ENCODE results near the gene MOBP.

DNA sequence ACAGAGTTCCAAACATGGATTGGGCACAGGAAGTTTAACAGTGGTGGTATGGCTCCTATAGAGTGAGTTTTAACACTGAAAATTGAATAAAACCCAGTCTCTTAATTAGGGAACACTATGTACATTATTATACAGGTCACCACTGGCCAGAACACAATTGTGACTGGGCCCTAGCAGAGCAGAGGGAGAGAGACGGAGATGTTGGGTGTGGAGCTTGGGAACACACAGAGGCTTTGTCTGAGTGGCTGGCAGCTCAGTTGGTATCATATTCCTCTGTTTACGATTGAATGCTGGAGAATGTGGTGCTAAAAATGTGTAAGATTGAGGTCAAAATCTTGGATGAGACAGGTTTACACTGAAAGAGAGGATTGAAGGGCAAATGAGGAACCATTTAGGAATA lies 6.8 kb upstream of the MOBP start:
- TF ChIP-seq, protein P1, sequence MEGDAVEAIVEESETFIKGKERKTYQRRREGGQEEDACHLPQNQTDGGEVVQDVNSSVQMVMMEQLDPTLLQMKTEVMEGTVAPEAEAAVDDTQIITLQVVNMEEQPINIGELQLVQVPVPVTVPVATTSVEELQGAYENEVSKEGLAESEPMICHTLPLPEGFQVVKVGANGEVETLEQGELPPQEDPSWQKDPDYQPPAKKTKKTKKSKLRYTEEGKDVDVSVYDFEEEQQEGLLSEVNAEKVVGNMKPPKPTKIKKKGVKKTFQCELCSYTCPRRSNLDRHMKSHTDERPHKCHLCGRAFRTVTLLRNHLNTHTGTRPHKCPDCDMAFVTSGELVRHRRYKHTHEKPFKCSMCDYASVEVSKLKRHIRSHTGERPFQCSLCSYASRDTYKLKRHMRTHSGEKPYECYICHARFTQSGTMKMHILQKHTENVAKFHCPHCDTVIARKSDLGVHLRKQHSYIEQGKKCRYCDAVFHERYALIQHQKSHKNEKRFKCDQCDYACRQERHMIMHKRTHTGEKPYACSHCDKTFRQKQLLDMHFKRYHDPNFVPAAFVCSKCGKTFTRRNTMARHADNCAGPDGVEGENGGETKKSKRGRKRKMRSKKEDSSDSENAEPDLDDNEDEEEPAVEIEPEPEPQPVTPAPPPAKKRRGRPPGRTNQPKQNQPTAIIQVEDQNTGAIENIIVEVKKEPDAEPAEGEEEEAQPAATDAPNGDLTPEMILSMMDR (IDR thresholded peaks at IDR 0.05 in 2 of 3, conservative IDR thresholded peaks at IDR 0.05 in 1 of 3; ENCODE audit: borderline replicate concordance in 1 of 3, insufficient read depth in 1 of 3, low read depth in 2 of 3, low read length in 2 of 3), result no peak
- no peak for TF ChIP-seq EZH2phosphoT487 (IDR thresholded peaks at IDR 0.05; ENCODE audit: borderline replicate concordance)
- no peak for TF ChIP-seq SP1 (IDR thresholded peaks at IDR 0.05; ENCODE audit: low read depth)
- TF ChIP-seq, protein P2, sequence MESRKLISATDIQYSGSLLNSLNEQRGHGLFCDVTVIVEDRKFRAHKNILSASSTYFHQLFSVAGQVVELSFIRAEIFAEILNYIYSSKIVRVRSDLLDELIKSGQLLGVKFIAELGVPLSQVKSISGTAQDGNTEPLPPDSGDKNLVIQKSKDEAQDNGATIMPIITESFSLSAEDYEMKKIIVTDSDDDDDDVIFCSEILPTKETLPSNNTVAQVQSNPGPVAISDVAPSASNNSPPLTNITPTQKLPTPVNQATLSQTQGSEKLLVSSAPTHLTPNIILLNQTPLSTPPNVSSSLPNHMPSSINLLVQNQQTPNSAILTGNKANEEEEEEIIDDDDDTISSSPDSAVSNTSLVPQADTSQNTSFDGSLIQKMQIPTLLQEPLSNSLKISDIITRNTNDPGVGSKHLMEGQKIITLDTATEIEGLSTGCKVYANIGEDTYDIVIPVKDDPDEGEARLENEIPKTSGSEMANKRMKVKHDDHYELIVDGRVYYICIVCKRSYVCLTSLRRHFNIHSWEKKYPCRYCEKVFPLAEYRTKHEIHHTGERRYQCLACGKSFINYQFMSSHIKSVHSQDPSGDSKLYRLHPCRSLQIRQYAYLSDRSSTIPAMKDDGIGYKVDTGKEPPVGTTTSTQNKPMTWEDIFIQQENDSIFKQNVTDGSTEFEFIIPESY (IDR thresholded peaks at IDR 0.05; ENCODE audit: extremely low read depth, insufficient replicate concordance, low read length), result no peak
- no peak for TF ChIP-seq FOSL1 (IDR thresholded peaks at IDR 0.05; ENCODE audit: low read depth)
- no peak for TF ChIP-seq EZH2 (IDR thresholded peaks at IDR 0.05)
- no peak for TF ChIP-seq POLR2AphosphoS5 (IDR thresholded peaks at IDR 0.05; ENCODE audit: low read depth, low read length)
- no peak for TF ChIP-seq SIN3A (IDR thresholded peaks at IDR 0.05; ENCODE audit: low read depth)
- TF ChIP-seq ZFX (IDR thresholded peaks at IDR 0.05), result no peak
- TF ChIP-seq, protein P3, sequence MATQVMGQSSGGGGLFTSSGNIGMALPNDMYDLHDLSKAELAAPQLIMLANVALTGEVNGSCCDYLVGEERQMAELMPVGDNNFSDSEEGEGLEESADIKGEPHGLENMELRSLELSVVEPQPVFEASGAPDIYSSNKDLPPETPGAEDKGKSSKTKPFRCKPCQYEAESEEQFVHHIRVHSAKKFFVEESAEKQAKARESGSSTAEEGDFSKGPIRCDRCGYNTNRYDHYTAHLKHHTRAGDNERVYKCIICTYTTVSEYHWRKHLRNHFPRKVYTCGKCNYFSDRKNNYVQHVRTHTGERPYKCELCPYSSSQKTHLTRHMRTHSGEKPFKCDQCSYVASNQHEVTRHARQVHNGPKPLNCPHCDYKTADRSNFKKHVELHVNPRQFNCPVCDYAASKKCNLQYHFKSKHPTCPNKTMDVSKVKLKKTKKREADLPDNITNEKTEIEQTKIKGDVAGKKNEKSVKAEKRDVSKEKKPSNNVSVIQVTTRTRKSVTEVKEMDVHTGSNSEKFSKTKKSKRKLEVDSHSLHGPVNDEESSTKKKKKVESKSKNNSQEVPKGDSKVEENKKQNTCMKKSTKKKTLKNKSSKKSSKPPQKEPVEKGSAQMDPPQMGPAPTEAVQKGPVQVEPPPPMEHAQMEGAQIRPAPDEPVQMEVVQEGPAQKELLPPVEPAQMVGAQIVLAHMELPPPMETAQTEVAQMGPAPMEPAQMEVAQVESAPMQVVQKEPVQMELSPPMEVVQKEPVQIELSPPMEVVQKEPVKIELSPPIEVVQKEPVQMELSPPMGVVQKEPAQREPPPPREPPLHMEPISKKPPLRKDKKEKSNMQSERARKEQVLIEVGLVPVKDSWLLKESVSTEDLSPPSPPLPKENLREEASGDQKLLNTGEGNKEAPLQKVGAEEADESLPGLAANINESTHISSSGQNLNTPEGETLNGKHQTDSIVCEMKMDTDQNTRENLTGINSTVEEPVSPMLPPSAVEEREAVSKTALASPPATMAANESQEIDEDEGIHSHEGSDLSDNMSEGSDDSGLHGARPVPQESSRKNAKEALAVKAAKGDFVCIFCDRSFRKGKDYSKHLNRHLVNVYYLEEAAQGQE (IDR thresholded peaks at IDR 0.05; ENCODE audit: low read depth), result no peak
- no peak for TF ChIP-seq POLR2A (IDR thresholded peaks at IDR 0.05; ENCODE audit: borderline replicate concordance, extremely low read depth, insufficient read depth, insufficient read length)
- no peak for TF ChIP-seq CBX3 (IDR thresholded peaks at IDR 0.05; ENCODE audit: low read depth)
- TF ChIP-seq SRF (IDR thresholded peaks at IDR 0.05; ENCODE audit: low read depth), result no peak
